SU-DHL-6 (cell line): ENCODE results near the gene BRD9.
"Not testable (repeated sequence)": the region's sequence is repeated elsewhere in the genome, so short reads cannot be mapped to it uniquely, and the experiment has no call there.

Experiments used
- H2AFZ ChIP-seq: fragments of 200-600 bp; sonication (generic); 2 replicates; pipeline ENCODE4 v1.6.1; 2014; ENCODE audit warnings: low read depth, mild to moderate bottlenecking, moderate library complexity, mixed read lengths, antibody characterized with exemption, low read length; ENCODE audit not compliant: severe bottlenecking
- H3F3A ChIP-seq: fragments of 200-600 bp; shearing (Covaris generic); 2 replicates; pipeline ENCODE4 v1.6.0; 2016; ENCODE audit warnings: antibody characterized with exemption, mild to moderate bottlenecking; ENCODE audit not compliant: insufficient read depth
- H3K27ac ChIP-seq: fragments of 200-600 bp; sonication (generic); 2 replicates; pipeline ENCODE4 v1.5.1; 2016; ENCODE audit warnings: low read depth, mild to moderate bottlenecking, low read length, moderate library complexity, mixed read lengths
- H3K27me3 ChIP-seq: fragments of 200-600 bp; sonication (generic), shearing (Covaris generic); 2 replicates; pipeline ENCODE4 v1.6.0; 2014; ENCODE audit warnings: mild to moderate bottlenecking, low read length
- H3K36me3 ChIP-seq: fragments of 200-600 bp; sonication (generic); 2 replicates; pipeline ENCODE4 v1.6.1; 2014; ENCODE audit warnings: mild to moderate bottlenecking, low read length, mixed read lengths
- H3K4me2 ChIP-seq: fragments of 300-600, 200-600 bp; shearing (Covaris generic), sonication (generic); 2 replicates; pipeline ENCODE4 v1.6.0; 2014; ENCODE audit warnings: low read length, low read depth, mild to moderate bottlenecking; ENCODE audit not compliant: poor library complexity, severe bottlenecking
- H3K4me3 ChIP-seq: fragments of 200-600 bp; sonication (generic); 2 replicates; pipeline ENCODE4 v1.5.1; 2014; ENCODE audit warnings: antibody characterized with exemption, low read length, mild to moderate bottlenecking, mixed read lengths; ENCODE audit not compliant: insufficient read depth, poor library complexity, severe bottlenecking
- H3K79me2 ChIP-seq: fragments of 200-600 bp; sonication (generic); 2 replicates; pipeline ENCODE4 v1.6.1; 2014; ENCODE audit warnings: mild to moderate bottlenecking, low read length, moderate library complexity; ENCODE audit not compliant: insufficient read depth
- H3K9ac ChIP-seq: fragments of 200-600 bp; sonication (generic); 2 replicates; pipeline ENCODE4 v1.7.0; 2014; ENCODE audit warnings: mild to moderate bottlenecking, low read length
- H3K9me2 ChIP-seq: fragments of 200-600 bp; sonication (generic); replicated peaks from 2 replicates; pipeline ENCODE4 v1.6.1; 2014; ENCODE audit warnings: low read length; ENCODE audit not compliant: insufficient read depth
- H3K9me3 ChIP-seq: fragments of 200-600 bp; sonication (generic); 2 replicates; pipeline ENCODE4 v1.6.1; 2014; ENCODE audit warnings: low read length, mixed read lengths; ENCODE audit not compliant: insufficient read depth
- H4K20me1 ChIP-seq: fragments of 200-600 bp; sonication (generic); 2 replicates; pipeline ENCODE4 v1.6.1; 2014; ENCODE audit warnings: low read depth, mild to moderate bottlenecking, antibody characterized with exemption, low read length, moderate library complexity, mixed read lengths
- EZH2phosphoT487 ChIP-seq: fragments of 200-600 bp; sonication (generic), shearing (Covaris generic); conservative IDR thresholded peaks from 2 replicates; pipeline ENCODE4 v1.6.1; 2018; ENCODE audit warnings: mild to moderate bottlenecking, antibody characterized with exemption, low read length, moderate library complexity, mixed read lengths
- TF ChIP-seq, protein P1 (sequence below): fragments of 200-600 bp; sonication (generic); IDR thresholded peaks from one replicate; pipeline ENCODE4 v1.5.1; 2017; ENCODE audit warnings: antibody characterized with exemption, mild to moderate bottlenecking, low read length, moderate library complexity; ENCODE audit not compliant: insufficient read depth, poor library complexity, severe bottlenecking

Gene BRD9

DNA sequence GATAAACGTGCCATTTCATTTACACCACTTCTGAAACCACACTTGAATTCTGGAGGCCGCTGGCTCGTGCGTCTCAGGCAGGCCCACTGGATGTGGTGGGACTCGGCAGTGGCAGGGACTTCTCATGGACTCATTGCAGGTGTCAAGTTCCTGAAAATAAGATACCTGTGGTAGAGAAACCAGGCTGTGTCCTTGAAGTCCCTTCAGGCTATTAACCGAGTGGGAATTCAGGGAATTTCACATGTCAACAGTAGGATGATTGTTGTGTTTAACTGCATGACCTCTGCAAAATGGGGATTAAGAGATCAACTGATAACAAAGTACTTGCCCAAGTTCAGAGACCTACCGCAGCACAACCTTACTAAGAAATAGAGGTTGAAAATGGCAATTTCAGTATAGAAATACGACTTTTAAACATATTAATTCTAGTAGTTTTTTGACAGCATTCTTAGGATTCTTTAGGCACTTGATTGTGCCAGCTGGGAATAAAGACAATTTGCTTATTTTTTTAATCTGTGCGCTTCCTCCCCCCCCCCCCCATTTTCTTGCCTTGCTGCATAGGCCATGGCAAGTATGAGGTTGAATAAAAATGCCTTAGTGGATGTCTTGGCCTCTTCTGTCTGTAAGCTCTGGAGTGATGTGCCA lies 26.9 kb upstream of the BRD9 start:
- H3K79me2 ChIP-seq, result no peaks in the 10 kb centered on the region
- H4K20me1 ChIP-seq, result no peaks in the 10 kb centered on the region
- TF ChIP-seq EZH2phosphoT487, result no peak
- TF ChIP-seq, protein P1, sequence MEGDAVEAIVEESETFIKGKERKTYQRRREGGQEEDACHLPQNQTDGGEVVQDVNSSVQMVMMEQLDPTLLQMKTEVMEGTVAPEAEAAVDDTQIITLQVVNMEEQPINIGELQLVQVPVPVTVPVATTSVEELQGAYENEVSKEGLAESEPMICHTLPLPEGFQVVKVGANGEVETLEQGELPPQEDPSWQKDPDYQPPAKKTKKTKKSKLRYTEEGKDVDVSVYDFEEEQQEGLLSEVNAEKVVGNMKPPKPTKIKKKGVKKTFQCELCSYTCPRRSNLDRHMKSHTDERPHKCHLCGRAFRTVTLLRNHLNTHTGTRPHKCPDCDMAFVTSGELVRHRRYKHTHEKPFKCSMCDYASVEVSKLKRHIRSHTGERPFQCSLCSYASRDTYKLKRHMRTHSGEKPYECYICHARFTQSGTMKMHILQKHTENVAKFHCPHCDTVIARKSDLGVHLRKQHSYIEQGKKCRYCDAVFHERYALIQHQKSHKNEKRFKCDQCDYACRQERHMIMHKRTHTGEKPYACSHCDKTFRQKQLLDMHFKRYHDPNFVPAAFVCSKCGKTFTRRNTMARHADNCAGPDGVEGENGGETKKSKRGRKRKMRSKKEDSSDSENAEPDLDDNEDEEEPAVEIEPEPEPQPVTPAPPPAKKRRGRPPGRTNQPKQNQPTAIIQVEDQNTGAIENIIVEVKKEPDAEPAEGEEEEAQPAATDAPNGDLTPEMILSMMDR, result no peak
- H3K27me3 ChIP-seq, result no peaks in the 10 kb centered on the region
- no peak overlapping the region for H3K4me3 ChIP-seq
- H3F3A ChIP-seq, result no peaks in the 10 kb centered on the region
- H3K4me2 ChIP-seq, result no peak overlapping the region
- H3K36me3 ChIP-seq, result no peaks in the 10 kb centered on the region
- H2AFZ ChIP-seq, result no peak overlapping the region
- no peaks in the 10 kb centered on the region for H3K9me2 ChIP-seq
- H3K27ac ChIP-seq, result no peak overlapping the region
- H3K9ac ChIP-seq, result no peak overlapping the region
- no peaks in the 10 kb centered on the region for H3K9me3 ChIP-seq

- not testable (repeated sequence) for H3K4me3 ChIP-seq, H3K79me2 ChIP-seq, H3K27ac ChIP-seq, H3K4me2 ChIP-seq, H3K36me3 ChIP-seq, H4K20me1 ChIP-seq, H3F3A ChIP-seq, H3K9me2 ChIP-seq, H2AFZ ChIP-seq, H3K27me3 ChIP-seq, H3K9ac ChIP-seq, H3K9me3 ChIP-seq
These were observed 26.1 kb upstream of the BRD9 start for GRCh38 chr5:918717-919116.

DNA sequence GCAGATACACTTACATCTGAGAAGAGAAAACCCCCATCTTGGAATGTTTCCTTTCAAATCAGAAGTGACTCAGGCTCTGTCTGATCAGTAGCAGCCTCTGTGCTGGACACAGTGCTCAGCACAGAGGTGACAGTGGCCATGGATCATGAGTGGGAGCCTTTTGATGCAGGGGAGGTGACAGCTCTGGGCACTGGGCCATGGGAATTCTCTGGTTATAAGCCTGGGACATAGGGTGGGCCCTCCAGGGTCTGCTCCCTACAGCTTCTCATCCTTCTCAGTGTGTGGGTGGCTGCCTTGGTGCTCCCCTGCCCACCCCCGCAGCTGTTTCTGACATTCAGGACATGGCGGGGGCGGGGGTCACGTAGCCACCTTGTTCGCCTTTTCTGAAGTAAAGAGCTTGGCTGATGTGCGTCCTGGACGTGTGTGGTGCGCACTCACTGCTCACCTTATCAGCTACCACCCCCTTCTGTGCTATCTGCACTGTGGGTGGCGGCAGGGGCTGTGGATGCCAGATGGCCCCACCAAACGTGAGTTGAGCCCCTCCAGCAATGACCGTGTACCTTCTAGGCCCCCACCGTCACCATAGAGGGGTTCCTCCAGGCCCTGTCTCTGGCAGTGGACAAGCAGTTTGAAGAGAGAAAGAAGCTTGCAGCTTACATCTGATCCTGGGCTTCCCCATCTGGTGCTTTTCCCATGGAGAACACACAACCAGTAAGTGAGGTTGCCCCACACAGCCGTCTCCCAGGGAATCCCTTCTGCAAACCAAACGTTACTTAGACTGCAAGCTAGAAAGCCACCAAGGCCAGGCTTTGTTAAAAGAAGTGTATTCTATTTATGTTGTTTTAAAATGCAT lies 24.1 kb upstream of the BRD9 start:
- Histone ChIP-seq H3K27me3 (no peaks in the 10 kb centered on the region), H3K27ac (no peak overlapping the region), H2AFZ (no peak overlapping the region), H3K4me2 (no peak overlapping the region), H3K9me2 (no peaks in the 10 kb centered on the region), H4K20me1 (no peaks in the 10 kb centered on the region), H3K9ac (no peak overlapping the region), H3K9me3 (no peaks in the 10 kb centered on the region), H3K4me3 (no peak overlapping the region), H3F3A (no peaks in the 10 kb centered on the region), H3K79me2 (no peaks in the 10 kb centered on the region), H3K36me3 (no peaks in the 10 kb centered on the region)
- no peak for TF ChIP-seq EZH2phosphoT487
- TF ChIP-seq, protein P1, result no peak

DNA sequence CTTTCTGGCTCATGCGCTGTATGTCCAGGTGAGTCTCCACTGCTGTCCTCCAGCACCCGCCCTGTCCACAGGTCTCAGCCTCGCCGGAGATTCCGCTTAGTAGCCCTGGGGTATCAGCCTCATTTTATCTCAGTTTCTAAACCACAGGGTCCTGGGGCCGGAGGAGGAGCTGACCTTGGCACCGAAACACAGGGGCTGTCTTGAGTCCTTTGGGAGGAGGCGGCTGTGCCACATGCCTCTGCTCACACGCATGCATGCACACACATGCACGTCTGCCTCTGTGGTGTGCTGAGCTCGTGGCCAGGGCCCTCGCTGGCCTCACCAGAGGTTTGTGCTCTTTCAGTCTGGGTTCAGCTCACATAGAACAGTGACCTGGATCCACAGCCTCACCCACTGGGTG lies 23.3 kb upstream of the BRD9 start:
- TF ChIP-seq EZH2phosphoT487, result no peak
- TF ChIP-seq, protein P1, result no peak
- H3K79me2 ChIP-seq, result no peaks in the 10 kb centered on the region
- H3K36me3 ChIP-seq, result no peaks in the 10 kb centered on the region

DNA sequence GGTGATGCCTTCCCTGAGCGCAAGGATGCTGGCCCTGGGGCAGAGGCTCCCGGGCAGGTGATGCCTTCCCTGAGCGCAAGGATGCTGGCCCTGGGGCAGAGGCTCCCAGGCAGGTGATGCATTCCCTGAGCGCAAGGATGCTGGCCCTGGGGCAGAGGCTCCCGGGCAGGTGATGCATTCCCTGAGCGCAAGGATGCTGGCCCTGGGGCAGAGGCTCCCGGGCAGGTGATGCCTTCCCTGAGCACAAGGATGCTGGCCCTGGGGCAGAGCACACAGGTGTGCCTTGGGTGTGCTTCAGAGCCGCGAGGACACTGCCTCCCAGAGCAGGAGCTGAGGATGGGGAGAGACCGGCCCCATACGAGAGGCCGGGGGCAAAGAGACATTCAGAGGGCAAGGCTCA lies 22.7 kb upstream of the BRD9 start:
- not testable (repeated sequence) for H3K36me3 ChIP-seq, H3K4me3 ChIP-seq, H3K9ac ChIP-seq, H4K20me1 ChIP-seq, H3K4me2 ChIP-seq, H3K27ac ChIP-seq, H3K9me3 ChIP-seq, H2AFZ ChIP-seq, H3F3A ChIP-seq, H3K9me2 ChIP-seq, H3K27me3 ChIP-seq, H3K79me2 ChIP-seq

More for the DNA sequence above, 23.3 kb upstream of the BRD9 start:
- Histone ChIP-seq H3K4me3 (no peak overlapping the region), H3K27me3 (no peaks in the 10 kb centered on the region), H3K27ac (no peak overlapping the region), H3K9me2 (no peaks in the 10 kb centered on the region), H3F3A (no peaks in the 10 kb centered on the region), H3K4me2 (no peak overlapping the region), H4K20me1 (no peaks in the 10 kb centered on the region), H3K9ac (no peak overlapping the region), H3K9me3 (no peaks in the 10 kb centered on the region), H2AFZ (no peak overlapping the region)
